NCI-H526 (cell line): ENCODE data around the gene ARHGEF38.
"Not testable (repeated sequence)": the region's sequence is repeated elsewhere in the genome, so short reads cannot be mapped to it uniquely, and the experiment has no call there.

Experiments
- DNase-seq, 2 experiments: peaks; one replicate each; lab custom pipeline; 2025; lab: John Stamatoyannopoulos, UW

The ARHGEF38 gene

DNA sequence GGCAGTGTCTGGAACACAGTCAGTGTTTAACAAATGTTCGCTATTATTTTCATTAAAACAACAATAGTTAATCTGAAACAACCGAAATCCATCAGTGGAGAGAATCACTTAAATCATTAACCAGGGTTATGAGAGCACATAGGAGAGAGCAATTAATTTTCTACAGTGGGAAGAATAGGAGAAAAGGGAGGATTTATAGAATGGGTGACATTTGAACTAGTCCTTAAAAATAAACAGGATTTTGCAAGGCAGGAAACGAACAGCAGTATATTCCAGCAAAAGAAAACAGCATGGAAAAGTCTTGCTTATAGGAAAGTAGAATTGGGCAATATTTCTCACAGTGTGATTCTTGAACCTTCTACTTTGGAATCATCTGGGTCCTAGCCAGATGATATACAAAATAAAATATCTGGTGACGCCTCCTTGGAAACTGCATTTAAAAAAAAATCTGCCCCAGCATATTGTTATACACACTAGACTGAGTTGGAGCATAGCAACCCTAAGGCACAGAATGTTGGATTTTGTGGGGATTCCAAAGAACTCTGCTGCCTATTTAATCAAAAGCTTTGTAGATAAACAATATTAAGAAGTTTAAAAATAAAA, 100.0 kb downstream of the ARHGEF38 start:
- no peak for DNase-seq

DNA sequence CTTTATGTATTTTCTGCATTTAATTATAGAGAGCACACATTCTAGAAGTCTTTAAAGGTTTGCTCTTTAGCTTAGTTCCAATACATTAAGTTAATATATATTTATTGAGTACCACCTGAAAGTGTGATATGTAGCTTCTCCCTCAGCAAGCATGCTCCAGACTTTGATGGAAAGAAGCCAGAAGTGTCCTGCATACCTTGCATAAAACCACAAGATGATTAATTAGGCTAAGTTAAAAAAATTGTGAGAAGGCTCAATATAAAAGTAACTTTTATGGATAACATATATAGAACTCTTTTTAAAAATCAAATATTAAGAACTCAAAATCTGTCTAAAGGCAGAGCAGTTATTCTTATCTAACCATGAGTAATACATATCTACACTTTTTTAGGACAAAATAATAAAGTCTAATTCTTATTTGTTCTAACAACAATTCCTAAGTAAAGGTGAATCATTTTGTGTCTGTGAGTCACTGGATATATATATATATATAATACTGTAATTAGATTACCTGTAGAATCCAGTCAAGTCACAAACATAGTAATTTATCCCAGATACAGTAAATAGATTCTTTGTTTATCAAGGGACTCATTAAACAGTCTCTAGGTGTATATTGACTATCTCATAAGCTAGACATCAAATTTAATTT, 104.8 kb downstream of the ARHGEF38 start:
- DNase-seq: no peak

DNA sequence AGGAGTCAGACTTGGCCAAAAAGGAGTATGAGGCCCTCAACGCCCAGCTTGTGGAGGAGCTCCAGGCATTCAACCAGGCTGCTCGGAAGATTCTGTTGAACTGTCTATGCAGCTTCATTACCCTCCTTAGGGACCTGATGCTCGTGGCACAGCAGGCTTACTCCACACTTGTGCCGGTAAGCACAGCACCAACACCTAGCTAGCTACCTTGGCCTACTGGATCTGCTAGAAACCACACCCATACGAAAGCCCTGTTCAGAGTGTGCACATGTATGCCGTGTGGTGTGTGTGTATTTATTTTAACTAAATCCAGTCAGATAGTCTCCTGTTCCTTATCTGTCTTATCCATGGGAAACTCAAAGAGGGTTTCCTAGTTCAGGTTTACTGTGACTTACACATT, 106.8 kb downstream of the ARHGEF38 start:
- no peak for DNase-seq

DNA sequence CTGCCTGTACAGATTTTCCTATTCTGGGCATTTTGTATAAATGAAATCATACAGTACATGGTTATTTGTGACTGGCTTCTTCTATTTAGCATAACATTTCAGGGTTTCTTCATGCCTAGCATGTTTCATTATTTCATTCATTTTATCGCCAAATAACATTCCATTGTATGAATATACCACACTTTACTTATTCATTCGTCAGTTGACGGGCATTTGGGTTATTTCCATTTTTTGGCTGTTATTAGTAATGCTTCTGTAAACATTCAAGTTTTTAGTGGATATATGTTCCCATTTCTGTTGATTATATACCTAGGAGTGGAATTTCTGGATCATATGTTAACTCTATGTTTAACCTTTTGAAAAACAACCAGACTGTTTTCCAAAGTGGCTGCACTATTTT, 108.6 kb downstream of the ARHGEF38 start:
- no peak for DNase-seq

DNA sequence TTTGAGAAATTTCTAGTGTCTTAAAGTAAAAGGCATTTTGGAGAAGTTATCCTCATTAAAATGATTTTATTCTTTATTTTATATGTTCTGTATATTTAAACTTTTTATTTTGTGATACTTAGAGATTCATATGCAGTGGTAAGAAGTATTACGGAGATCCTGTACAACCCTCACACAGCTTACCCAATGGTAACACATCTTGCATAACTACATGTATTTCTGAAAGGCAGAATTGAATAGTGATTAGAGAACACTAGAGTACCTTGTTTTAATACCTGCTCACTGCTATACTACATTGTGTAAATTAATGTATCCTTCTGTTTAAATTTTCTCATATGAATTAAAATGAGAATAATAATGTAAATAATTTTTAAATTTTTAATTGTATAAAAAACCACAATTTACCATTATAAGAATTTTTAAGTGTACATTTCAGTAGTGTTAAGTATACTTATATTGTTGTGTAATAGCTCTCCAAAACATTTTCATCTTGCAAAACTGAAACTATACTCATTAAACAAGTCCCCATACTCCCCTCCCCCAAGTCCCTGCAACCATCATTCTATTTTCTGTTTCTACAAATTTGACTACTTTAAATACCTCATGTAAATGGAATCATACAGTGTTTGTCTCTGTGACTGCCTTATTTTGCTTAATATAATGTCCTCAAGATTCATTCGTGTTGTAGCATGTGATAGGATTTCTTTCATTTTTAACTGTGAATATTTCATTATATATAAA, 110.7 kb downstream of the ARHGEF38 start:
- no peak for DNase-seq

DNA sequence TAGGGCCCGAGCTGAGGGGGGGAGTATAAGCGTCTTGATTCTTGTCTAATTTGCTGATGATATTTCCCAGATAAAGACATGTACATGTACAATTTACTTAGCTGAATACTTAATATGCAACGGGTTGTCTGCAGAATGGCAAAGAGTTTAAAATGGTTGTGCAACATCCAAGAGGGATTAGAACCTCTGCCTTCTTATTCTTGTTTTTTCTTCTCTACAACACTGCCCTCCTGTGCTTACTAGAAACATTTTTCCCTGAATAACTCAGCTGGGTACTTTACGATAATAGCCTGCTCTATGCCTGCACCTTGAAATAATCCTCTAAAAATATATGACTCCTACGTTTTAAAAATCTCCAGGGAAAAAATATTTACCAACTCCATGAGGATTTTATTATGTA, 114.3 kb downstream of the ARHGEF38 start:
- peak; percentile 17 to 46 for DNase-seq

DNA sequence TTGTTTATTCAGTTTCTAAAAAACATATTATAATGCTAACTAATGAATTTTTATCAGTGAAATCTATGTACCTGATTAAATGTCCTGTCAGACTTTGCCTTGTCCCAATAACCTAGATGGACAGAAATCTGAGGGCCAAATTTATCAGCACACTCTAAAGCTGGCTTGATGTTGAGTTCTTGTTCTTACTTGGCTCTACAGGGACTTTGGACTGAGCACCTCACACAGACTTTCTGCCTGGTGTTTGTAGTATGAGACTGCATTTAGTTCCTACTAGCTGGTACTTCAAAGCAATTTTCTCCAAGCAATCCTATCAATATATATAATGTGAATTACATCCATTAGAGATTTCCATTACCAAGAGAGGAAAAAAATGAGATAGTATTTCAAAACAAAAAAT, 118.3 kb downstream of the ARHGEF38 start:
- DNase-seq: no peak

DNA sequence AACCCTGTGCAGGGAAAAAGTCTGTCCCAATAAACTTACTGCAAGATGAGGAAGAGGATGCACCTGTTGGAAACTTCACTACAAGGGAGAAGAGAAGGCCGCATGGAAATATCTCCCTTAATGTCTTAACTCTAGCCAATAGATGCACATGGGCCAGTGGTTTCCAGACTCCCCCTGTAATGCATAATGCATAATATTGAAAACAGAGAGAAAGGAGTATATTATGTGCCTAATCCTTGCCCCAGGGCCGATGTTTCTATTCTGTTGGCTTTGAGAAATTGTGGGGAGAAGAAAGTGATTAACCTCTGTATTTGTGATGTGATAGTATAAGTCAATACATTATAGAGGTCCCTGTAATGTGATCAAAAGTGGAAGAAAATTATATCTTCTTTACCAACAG, 118.9 kb downstream of the ARHGEF38 start:
- DNase-seq: no peak

DNA sequence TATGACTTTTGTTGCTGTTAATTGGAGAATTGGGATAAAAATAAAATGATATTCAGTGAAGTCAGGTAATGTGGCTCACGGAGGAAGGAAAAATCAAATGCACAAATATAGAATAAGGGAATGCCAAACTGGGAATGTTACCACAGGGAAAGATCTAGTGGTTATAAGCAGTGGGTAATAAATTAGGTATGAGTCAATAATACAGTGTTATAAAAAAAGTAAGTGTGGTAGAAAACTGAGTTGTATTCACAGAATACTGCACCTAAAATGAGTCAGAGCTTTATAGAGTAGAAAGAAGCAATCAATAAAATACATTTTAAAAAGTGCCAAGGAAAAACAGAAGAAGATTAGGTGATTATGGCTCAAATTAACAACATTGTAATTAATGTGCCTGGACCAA, 121.6 kb downstream of the ARHGEF38 start:
- DNase-seq: no peak

DNA sequence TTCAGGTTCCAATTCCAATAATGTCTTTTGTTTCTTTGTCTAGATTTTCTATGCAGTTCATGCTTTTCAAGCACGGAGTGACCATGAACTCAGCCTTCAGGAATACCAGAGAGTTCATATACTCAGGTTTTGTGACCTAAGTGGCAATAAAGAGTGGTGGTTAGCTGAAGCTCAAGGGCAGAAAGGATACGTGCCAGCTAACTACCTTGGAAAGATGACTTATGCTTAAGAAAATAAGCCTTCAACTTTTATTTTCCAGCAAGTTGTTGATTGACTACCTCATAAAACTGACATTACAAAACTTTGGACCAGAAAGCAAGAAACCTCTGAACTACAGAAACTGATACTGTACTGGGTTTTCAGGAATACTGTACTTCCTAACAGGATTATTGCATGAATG, 125.3 kb downstream of the ARHGEF38 start:
- DNase-seq: no peak

DNA sequence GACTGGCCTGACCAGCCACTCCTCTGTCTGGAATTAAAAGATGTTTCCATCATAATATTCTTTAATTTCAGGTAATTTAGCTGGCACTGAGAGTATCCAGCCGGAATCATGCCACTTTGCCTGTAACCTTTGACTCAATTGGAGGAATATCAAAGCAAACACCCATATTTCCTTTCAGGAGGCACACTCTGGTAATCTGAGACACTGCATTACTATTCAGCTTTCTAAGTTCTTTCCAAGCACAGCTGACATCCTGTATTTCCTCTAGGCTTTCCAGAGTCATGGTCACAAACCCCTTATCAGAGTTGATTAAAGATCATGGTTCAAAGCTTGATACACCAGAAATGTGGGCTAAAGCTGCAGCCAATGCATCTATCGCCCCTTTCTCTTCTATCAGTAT, 126.8 kb downstream of the ARHGEF38 start:
- DNase-seq: no peak

DNA sequence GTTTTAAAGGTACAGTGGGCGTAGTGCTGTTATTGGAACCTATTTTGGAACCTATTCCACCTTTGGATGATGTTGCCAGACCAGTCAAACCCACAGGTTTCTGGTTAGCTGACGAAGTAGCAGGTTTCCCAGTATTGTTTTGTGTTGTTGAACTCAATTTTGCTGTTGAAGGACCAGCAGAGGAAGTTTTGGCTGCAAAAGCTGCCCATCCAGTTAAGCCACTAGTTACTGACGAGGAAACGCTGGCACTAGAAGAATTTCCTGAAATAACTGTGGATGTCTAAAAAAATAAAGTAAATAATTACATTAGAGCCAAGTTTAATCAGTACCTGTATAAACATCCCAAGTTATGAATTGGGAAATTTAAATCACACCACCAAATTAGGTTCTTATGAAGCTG, 130.6 kb downstream of the ARHGEF38 start:
- no peak for DNase-seq

DNA sequence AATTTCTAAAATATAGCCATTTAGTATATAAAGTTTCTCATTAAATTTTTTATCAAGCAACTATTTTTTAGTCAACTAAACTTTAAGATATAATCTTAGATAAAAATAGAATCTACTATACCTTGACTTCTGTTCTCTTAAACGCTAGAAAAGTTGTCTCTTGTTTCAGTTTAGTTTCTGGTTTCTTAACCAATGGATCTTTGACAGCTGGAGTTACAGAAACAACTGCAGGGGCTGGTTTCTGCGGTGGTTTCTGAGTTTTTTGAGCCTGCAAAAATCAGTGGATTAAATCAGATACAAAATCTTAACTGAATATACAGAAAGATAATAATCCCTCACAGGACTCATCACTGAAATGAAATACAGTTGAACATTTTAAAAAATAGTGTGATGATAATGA, 134.2 kb downstream of the ARHGEF38 start:
- no peak for DNase-seq

DNA sequence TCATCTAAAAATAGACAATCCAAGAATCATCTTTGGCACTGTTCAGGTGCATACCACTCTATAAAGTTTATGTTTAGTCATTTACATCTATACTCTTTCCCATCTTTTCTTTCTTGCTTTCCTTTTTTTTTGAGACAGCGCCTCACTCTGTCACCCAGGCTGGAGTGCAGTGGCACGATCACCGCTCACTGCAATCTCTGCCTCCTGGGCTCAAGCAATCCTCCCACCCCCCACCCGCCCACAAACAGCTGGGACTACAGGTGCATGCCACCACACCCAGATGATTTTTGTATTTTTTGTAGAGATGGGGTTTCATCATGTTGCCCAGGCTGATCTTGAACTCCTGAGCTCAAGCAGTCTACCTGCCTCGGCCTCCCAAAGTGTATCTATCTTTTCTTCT, 142.4 kb downstream of the ARHGEF38 start:
- DNase-seq: not testable (repeated sequence)

DNA sequence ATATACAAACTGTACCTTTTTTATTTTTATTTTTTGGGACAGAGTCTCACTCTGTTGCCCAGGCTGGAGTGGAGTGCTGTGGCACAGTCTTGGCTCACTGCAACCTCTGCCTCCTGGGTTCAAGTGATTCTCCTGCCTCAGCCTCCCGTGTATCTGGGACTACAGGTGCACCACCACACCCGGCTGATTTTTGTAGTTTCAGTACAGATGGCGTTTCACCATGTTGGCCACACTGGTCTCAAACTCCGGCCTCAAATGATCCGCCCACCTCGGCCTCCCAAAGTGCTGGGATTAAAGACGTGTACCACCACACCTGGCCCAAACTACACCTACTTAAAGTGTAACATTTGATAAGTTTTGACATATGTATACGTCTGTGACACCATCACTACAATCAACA, 143.4 kb downstream of the ARHGEF38 start:
- DNase-seq: not testable (repeated sequence)

DNA sequence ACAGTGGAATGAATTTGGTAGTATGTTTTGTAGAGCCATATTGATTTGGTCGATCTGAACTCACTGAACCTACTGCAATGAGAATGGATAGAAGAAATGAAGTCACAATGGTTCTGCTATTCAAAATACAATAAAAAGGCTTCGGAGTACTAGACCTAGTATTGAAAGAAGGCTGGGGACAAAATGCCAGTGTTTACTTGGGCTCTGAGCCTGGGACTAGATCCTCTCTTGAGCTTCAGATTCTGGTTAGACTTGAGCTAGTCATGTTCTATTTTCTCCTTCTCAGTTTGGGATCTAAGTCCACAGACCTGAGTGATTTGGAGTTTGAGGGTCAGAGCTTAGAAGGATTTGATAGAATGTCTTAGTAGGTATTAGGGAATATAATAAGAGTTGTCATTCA, 146.2 kb downstream of the ARHGEF38 start:
- no peak for DNase-seq

DNA sequence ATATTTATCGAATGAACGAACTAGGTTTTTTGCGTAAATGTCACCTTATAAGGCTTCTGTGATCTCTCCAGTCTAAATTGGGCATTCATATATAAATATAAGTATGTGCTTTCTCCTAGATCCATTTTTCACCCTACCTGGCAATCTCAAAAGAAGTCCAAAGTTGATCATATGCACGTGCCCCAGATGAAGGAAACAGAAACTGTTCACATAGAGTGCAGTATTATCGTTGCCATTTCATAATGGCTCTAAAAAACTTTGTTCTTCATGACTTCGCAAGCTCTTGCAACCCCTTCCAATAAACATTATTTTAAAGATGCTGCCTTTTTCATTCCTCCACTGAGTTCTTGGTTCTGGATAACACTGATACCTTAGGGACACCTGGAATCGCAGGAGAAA, 155.4 kb downstream of the ARHGEF38 start:
- no peak for DNase-seq

DNA sequence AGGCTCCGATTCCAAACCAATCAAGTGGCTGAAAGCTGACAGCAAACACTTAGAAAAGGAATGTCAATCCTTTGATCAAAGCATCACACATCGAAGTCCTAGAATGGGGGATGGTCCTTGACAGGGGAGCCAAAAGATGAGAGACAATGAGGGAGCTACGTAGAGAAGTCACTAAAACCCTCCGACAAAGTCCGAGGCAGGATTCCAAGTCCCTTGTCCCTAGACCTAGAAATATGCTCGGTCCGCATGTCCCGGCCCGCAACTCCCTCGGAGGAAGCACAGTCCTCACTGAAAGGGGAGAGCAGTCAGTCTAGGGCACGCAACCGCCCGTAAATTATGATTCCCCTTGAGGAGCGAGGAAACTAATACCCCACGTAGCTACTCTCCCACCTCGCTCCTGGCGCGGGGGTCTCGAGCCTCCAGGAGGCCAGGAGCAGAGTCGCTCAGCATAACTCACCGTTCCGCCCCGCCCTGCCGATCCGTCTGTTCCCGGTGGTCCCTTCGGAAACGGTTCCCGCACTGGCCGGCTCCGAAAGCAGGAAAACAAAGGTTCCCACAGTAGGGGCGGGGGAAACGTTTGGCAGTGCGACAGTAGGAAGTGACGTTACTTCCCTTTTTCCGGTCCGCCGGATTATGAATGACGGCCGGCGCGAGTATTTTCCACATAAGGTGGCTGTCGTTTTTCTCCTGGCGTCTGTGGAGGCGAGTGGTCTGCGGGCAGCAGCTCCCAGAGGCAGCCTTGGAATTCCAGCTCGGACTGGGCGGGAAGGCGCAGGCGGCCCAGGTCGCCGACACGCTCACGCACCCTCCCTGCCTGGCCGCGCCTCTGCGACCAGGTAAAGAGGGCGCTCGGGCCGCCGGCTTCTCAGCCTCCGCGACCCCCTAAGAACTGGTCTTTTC, 156.0 kb downstream of the ARHGEF38 start, which contains the start of the genes GSTCD and INTS12:
TSS of gene GSTCD (plus strand) at position 604 of the 900 bp plus-strand sequence. CDS start 8,830 bp downstream, outside the sequence.
TSS of gene INTS12 (minus strand) at position 509 of the 900 bp plus-strand sequence. CDS start 8,684 bp downstream, outside the sequence.
- DNase-seq: peak; percentile 67 to 93

DNA sequence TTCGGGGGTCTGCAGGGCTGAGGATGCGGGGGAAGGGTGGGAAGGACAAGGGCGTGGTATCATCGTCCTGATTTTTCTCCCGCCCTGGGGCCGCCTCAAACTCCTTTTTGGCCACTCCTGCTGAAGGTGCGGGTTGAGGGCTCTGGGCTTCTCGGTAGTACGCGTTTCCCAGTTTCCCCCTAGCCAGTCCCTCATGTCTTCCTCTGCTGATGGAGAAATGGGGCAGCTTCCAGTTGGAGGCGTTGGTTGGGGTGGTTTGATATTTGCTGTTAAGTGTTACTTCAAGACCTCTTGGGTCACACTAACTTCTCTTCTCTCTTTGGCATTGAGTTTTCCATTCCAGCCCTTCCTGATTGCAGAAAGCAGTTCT, 156.6 kb downstream of the ARHGEF38 start:
- DNase-seq: peak; percentile 42 to 58

DNA sequence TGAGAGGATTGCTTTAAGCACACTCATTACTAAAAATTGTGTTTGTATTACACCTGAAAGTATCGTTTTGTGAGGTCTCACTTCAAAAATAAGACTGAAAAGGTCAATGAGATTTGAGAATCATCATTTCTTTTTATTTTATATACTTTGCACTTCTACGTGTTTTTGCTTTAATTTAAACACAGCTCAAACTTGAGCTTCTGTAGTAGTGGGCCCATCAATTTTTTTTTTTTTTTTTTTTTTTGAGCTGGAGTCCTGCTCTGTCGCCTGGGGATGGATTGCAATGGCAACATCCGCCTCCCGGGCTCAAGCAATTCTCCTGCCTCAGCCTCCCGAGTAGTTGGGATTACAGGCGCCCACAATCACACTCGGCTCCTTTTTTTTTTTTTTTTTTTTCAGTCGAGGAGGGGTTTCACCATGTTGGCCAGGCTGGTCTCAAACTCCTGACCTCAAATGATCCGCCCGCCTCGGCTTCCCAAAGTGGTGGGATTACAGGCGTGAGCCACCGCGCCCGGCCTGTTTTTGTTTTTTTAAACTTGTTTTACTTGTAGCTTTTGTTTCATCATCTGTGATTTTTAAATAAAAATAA, 157.7 kb downstream of the ARHGEF38 start:
- no peak for DNase-seq

DNA sequence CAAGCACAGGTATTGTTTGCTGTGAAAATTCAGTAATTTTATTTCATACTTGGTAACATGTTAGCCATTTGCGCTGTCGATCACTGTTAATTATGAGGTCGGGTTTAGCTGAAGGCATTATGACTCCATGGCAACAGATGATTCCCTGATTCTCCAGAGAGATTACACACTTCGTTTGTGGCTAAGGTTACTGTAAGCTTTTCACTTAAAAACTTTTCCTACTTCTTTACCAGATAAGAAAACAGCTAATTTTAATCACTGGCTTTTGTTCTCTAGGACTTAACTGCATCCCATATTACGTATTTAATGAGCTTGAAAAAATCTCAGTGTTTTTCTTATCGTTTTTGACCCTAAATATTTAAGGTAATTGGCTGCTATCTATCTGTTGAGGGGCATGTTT, 158.3 kb downstream of the ARHGEF38 start:
- peak in 1 of 2 experiments; percentile 14 for DNase-seq

DNA sequence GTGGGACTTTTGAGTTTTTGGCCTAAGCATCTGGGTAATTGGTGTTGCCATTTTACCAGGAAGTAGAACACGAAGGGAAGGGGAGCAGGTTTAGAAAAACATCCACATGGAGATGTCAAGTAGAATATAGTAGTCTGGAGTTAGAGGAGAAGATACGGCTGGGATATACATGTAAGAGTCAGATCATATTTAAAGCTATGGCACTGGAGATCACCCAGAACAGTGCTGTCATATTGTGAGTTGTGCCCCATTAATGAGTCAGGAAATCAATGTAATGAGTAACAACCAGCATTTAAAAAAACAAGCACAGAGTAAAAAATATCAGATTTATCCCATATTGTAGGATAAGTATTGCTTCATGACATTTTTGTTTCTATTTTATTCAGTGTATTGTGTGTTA, 160.3 kb downstream of the ARHGEF38 start:
- no peak for DNase-seq
